Fibroblast of upper back skin (primary cell): ENCODE data around the gene VCY.
"Not testable (repeated sequence)": the region's sequence is repeated elsewhere in the genome, so short reads cannot be mapped to it uniquely, and the experiment has no call there.

Experiments
- DNase-seq: peaks from one replicate; pipeline ENCODE4 v3.0.0-alpha.2; 2013

The VCY gene

DNA sequence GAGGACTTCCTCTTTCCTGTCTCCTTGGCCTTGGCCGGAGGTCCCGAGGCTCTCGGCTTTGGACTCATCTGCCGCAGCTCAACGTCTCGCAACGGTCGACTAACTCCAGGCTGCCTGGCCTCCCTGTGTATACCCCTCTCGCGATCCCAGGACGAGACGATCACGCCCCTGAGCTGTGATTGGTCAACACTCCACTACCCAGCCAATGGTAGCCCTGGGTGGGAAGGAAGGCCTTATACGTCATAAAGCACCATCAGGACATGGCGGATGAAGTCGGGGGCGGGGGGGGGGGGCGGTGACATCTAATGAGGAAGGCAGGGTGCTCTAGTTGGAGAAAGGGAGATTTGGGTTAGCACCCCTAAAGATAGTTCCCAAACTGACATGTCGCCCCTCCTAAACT is at the start of gene VCY:
Gene VCY (minus strand): TSS at position 101 of the 400 bp plus-strand sequence. CDS start 33 bp downstream, at position 68.
- DNase-seq = not testable (repeated sequence)

DNA sequence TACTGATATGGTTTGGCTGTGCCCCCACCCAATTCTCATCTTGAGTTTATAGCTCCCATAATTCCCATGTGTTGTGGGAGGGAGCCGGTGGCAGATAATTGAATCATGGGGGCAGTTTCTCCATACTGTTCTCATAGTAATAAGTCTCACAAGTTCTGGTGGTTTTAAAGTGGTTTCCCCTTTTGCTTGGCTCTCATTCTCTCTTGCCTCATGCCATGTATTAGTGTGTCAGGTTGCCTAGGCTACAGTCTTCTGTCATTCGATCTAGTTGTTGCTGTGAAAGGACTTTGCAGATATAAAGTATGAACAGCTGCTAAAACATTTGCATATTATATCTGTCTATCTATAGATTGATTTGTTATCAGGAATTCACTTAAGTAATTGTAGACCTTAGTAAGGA is 44.1 kb upstream of the VCY start:
- not testable (repeated sequence) for DNase-seq

DNA sequence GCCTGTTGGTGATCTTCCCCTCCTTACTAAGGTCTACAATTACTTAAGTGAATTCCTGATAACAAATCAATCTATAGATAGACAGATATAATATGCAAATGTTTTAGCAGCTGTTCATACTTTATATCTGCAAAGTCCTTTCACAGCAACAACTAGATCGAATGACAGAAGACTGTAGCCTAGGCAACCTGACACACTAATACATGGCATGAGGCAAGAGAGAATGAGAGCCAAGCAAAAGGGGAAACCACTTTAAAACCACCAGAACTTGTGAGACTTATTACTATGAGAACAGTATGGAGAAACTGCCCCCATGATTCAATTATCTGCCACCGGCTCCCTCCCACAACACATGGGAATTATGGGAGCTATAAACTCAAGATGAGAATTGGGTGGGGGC is 25.6 kb upstream of the VCY start:
- DNase-seq = not testable (repeated sequence)

DNA sequence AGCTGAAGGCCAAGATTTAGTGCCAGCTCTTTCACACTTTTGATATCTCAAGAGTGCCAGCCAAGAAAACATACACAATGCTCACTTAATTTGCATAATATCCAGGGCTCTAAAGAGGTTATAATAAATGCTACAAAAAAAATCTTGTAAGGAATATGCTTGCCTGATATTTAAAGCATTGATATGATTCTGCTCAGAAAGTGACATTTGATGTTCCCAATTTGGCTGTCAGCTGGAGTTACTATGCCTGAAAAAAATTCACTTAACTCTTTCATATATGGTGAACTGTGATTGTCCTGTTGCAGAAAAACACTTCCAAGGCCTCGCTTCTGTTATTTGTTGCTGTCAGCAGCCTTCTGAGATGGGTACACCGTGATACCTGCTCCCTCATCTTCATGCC is 43.9 kb downstream of the VCY start:
- not testable (repeated sequence) for DNase-seq
